GM21423 (cell line): ENCODE results near the gene IFNGR1.
A peak's percentile ranks its signal among the peaks of the same experiment; 100 is the strongest.
"Not testable (repeated sequence)": the region's sequence is repeated elsewhere in the genome, so short reads cannot be mapped to it uniquely, and the experiment has no call there.

Source experiments
- ATAC-seq: cut with Tn5 transposase; IDR thresholded peaks from one replicate; pipeline ENCODE4 v1.9.1; 2021; ENCODE audit warnings: mild to moderate bottlenecking, moderate library complexity; ENCODE audit not compliant: unreplicated experiment

IFNGR1 gene

DNA sequence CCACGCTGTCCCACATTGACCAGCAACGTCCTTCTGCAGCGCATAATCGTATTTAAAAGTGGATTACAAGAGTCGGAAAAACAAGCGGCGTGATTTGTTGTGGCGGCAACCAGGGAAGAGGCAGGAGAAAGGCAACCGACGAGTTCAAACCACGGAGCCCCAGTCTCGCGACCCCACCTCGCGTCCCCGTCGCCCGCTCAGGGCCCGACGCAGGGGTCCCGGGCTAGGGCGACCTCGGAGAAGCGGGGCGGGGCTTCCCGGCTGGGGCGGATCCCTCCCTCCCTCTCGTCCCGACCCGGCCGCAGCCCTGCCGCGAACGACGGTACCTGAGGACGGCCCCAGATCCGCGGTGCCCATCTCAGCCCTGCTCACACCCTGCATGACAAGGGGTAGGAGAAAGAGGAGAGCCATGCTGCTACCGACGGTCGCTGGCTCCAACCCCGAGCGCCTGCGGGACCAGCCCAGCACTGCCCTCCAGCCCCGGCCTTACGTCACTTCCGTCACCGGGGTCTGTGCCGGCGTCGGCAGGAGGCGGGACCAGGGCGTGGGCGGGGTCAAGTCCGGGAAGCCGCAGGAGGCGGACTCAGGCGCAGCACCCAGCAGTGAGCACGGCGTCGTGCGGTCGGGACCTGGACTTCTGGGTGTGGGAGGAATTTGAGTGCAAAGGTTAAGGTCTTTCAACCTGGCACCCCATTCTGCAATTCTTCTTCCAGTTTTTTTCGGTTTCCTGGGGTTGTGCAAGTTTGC, at the start of gene IFNGR1:
IFNGR1 (minus strand) TSS at position 469 of the 747 bp plus-strand sequence; CDS start at position 411, 58 bp downstream.
- peak; percentile 93 for ATAC-seq

DNA sequence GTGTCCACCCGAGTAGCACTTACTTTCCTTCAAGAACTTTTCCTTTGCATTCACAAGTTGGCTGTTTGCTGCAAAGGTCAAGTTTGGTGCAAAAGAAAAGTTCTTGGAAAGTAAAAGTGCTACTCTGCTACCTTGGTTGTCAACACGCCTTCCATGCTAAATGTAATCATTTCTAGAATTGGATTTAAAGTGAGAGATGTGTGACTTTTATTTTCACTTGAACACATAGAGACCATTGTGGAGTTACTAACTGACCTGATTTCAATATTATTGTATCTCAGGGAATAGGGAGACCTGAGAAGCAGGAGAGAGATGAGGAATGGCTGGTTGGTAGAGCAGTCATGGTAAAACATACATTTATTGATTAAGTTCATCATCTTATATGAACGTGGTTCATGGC, 49.7 kb upstream of the IFNGR1 start:
- ATAC-seq, result no peak

DNA sequence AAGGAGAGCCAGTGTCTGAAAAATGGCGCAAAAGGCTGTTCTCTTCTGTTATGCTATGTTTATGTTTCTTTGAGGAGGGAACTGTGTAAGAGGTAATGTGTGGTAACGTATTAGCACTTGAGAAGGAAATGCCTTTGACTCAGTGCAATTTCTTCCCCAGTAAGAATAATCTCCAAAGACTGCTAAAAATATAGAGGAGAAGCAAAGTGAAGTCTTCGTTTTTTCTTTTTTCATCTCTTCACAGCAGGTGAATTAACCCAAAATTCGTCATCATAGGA, 47.1 kb upstream of the IFNGR1 start:
- no peak for ATAC-seq

DNA sequence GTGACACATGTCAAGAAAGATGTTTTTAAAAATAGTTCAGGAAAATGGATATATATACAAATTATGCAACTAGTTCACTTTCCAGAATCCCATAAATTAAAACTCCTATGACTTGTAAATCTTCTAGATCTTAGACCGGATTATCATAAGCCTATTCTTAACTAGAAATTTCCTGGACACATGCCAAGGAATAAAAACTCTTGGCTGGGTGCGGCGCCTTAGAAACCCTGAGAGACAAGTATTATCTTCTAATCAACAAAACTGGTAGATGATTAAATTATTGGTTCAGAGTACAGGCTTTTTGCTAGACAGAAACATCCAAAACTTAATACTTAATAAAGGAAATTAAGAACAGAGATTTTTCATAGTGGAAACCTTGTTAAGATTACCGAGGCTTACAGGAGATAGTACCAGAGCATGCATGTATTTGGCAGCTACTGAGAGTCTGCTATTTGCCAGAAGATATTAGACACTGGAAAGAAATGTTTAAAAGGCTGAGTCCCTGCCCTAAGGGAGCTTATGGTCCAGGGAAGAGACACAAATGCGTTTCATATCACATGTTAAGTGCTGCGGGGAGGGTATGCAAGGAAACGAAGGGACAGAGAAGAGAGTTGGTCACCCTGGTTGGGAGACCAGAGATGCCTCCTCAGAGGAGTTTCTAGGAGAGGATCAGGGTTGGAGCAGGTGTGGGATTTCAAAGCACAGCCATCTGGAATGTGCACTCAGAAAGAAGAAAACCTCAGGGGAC, 46.5 kb upstream of the IFNGR1 start:
- no peak for ATAC-seq

DNA sequence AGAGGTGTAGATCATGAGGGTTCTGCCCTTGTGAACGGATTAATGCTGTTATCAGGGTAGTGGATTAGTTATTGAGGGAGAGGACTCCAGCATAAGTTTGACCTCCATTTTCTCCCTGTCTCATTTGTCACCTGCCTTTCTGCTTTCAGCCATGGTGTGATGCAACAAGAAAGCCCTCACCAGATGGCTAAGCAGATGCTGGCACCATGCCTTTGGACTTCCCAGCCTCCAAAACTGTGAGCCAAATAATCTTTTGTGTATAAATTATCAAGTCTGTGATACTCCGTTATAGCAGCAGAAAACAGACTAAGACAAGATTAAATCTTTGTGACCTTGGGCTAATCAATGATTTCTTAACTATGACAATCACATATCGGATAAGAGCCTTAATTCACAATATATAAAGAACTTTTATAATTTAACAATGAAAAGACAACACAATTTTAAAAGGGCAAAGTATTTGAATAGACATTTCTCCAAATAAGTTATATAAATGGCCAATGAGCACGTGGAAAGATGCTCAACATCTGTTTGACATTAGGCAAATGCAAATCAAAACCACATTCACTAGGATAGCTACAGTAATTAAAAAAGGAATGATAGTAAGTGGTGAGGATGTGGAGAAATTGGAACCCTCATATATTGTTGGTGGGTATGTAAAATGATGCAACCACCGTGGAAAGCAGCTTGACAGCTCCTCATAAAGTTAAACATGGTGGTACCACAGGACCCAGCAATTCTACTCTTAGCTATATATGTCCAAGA, 45.3 kb upstream of the IFNGR1 start:
- no peak for ATAC-seq

DNA sequence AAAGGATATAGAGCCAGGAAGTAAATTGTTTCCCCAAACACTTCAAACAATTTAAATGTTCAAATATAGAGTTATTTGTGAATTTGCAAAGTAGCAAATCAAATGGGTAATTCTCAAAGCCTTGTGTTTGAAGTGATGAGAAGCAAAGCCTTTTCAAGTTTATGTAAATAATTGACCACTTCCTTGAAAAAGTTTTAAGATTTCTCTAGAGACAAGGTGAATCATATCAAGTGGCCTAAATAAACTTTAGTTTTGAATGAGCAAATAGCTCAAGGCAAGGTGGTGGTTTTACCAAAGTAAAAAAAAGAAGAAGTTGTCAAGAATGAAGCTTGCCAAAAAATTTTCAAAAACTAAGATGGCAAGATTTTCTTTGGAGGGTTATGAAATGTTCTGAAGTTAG, 42.6 kb upstream of the IFNGR1 start:
- peak; percentile 69 for ATAC-seq

DNA sequence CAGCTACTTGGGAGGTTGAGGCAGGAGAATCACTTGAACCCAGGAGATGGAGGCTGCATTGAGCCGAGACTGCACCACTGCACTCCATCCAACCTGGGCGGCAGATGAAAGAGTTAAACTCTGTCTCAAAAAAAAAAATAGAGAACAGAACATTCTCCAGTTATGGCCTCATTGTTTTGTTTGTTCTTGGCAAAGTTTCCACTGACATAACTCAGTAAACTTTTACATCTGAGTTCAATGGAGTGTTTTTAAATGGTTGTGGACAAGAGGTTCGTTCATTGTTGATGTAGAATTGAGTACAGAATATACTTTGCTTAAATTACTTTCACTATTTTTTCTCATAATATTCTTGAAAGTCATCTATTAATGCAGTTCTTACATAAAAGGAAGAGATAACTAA, 42.2 kb upstream of the IFNGR1 start:
- no peak for ATAC-seq

DNA sequence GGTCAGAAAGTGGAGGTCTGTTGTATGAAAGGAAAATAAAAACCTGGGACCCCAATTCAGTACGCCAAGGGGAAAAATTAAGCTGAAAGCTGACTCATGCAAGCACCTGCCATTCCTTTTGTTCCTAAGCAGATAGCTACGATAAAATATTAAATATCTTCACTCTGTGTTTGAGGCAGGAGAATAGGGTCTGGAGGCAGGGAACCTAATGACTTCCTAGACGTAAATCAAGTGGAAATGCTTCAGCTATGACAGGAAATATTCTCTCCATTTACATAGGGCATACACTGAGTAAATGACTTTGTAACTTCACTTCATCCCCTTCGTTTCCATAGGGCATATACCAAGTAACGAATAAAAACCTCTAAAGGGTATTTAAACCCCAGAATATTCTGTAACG, 41.0 kb upstream of the IFNGR1 start:
- no peak for ATAC-seq

DNA sequence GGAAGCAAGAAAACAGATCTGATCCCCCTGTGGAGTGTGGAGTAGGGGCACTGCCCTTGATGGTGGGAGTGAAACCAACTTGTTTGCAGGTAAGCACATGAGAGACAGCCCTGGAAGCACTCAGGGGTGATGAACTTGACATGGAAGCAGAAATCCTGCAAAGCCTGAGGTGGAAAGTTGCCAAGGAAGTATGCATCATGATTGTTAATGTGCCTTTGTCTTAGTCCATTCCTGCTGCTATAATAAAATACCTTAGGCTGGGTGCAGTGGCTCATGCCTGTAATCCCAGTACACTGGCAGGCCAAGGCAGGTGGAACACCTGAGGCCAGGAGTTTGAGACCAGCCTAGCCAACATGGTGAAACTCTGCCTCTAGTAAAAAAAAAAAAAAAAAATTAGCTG, 40.2 kb upstream of the IFNGR1 start:
- no peak for ATAC-seq

DNA sequence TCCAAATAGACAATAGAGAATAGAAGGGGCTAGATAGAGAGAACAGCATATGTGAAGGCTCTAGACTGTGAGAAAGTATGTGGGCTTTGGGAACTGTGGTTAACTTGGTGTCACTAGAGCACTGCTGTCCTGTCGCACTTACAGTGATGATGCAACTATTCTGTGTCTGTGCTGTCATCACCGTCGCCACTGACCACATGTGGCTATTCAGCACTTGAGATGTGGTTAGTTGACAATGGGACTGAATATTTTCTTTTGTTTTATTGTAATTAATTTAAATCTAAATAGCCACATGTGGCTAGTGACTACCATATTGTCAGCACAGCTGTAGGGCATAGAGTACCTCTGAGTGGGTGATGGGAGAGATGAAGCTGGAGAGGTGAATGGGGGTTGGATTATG, 39.0 kb upstream of the IFNGR1 start:
- ATAC-seq, result peak; percentile 48

DNA sequence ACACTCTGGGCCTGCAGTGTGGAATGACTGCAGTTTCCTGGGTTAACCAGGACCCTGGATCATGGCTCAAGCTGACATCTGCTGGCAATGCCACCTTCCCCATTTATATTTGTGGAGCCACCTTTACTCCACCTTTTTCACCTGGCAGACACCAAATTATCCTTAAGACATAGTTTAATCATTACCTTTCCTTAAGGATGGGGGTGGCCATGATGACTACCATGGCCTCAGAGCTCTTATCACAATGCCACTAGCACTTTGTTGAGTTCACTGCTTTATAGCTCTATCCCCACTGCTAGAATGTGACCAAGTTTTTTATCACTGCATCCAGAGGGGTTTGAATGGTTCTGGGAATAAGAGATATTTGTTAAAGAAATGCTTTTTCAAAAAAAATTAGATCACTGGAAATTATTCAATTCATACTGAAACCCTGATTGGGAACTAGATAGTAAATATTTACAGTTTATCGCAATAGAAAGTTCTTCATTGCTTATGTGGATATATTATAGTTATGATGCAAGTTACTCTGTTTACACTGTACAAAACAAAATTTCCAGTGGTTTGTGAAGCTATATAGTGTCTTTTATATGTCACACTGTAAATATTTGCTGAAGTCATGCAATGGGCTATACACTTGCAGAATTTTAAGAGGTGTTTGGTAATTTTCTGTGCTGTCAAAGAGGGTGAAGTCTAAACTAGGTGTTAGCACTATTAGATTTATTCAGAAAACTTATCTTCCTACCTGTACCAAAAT, 37.3 kb upstream of the IFNGR1 start:
- ATAC-seq, result no peak

DNA sequence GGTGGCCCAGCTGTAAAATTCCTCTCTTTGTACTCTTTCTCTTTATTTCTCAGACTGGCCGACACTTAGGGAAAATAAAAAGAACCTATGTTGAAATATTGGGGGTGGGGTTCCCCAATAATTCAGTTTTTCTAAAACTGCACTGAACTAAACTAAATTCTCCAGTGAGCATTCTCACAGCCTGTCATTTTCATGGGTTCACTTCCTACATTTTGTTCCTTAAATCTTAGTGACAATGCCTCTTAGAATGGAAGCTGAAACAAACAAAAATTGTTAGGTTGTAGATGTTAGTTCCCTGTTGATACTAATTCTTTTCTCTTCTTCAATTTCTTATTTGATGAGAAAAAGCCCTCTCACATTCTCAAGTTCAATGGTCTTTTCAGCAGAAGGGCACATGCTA, 35.8 kb upstream of the IFNGR1 start:
- ATAC-seq, result no peak

DNA sequence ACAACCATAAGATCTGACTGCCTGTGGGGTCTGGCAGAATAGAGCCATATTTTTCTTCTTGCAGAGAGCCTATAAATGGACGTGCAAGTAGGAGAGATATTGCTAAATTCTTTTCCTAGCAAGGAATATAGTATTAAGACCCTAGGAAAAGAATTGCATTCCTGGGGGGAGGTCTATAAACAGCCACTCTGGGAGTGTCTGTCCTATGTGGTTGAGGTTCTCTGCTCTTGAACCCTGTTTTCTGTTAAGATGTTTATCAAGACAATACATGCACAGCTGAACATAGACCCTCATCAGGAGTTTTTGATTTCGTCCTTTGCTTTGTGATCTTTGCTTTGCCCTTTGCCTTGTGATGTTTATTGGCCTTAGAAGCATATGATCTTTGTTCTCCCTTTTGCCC, 35.2 kb upstream of the IFNGR1 start:
- not testable (repeated sequence) for ATAC-seq

DNA sequence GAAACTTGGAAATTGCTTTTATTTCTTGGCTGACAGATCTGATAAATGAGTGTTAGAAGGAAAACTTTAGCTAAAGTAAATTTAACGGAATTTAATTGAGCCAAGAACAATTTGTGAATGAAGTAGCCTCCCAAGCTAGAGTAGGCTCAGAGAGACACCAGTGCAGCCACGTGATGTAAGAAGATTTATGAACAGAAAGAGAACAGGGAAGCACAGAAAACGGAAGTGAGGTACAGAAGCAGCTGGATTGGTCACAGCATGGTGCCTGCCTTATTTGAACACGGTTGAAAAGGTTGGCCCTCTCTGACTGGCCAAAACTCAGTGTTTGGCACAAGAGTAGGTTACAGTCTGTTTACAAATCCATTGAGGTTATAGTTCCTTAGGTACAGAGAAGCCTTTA, 29.5 kb upstream of the IFNGR1 start:
- ATAC-seq, result no peak

DNA sequence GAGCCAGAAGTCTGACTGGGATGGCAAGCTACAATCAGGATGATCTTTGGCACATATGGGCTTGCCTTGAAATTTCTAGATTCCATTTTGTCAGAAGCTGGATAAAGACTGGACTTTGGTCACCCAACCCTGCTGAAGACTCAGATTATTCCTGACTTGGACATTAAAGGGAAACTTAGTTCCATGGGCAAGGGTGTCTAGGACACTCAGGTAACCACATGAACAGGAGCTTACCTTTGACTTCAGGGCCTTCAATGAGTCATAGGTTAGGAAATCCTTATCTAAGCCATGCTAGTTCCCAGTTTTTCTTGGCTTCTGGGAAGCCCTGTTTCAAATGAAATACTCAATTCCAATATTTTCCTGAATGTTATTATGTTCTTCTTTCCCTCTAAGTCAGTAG, 28.5 kb upstream of the IFNGR1 start:
- no peak for ATAC-seq

DNA sequence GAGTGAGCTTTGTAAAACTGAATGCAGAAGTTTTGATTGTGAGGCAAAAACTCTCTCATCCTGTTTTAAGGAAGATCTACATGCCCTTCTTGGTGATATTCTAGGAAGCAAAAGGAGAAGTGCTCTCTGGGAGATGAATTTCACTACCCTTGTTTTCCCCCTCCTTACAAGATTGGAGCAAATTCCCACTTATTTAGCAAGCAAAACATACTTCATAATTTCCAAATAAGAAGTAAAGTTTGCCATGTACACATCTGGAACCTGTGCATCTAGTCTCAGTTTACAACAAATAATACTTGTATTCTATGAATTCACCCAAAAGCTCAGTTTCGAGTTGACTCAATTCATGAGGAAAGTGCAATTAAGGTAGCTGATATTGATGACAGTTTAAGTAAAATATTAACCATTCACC, 27.6 kb upstream of the IFNGR1 start:
- no peak for ATAC-seq

DNA sequence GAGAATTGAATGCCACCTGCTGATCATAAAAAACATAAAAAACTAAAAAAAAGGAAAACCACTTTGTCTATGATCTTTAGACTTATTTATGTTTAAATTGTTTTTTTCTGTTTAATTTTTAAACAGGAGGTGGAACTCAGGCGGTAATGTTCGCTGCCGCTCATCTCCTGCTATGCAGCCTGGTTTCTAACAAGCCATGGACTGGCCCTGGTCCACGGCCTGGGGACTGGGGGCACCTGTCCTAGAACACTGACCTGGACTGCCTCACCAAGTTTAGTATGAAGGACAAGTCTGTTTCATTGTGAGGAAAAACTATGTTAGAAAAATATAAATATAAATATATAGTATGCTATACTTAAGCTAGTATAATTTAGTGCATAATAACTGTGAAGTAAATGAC, 27.0 kb upstream of the IFNGR1 start:
- no peak for ATAC-seq

DNA sequence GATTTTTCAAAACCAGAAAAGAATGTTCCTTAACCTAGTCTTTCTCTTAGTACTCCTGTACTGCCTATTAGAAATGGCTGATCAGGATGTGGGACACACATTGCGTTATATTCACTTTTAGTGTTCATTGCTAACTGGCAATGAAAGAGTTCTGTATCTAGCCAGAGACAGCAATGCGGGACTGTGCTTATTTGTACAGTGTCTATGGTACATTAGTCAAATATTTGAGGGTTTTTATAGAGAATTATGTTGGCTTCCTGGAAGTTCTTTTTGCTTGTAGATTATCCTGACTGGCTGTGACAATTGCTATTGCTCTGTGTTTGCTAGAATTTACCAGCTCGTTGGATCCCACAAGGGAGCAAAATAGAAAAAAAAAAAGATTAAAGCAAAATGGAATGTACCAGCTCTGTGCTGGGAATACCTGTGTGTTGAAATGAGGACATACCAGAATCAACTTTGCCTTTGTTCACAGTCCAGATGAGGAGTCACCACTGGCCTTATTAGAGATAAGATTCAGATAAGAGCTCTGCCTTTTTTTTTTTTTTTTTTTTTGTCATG, 22.4 kb upstream of the IFNGR1 start:
- no peak for ATAC-seq

DNA sequence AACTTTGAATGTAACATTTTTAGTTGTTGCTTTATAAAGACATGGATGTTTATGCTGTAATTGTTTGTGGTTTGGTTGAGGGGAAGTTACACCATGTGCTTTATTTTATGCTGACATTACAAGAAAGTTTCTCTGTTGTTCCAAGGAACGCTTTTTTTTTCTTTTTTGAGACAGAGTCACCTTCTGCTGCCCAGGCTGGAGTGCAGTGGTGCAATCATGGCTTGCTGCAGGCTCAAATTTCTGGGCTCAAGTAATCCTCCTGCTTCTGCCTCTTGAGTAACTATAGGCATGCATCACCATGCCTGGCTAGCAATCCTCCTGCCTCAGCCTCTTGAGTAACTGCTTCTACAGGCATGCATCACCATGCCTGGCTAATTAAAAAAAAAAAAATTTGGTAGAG, 21.0 kb upstream of the IFNGR1 start:
- no peak for ATAC-seq

DNA sequence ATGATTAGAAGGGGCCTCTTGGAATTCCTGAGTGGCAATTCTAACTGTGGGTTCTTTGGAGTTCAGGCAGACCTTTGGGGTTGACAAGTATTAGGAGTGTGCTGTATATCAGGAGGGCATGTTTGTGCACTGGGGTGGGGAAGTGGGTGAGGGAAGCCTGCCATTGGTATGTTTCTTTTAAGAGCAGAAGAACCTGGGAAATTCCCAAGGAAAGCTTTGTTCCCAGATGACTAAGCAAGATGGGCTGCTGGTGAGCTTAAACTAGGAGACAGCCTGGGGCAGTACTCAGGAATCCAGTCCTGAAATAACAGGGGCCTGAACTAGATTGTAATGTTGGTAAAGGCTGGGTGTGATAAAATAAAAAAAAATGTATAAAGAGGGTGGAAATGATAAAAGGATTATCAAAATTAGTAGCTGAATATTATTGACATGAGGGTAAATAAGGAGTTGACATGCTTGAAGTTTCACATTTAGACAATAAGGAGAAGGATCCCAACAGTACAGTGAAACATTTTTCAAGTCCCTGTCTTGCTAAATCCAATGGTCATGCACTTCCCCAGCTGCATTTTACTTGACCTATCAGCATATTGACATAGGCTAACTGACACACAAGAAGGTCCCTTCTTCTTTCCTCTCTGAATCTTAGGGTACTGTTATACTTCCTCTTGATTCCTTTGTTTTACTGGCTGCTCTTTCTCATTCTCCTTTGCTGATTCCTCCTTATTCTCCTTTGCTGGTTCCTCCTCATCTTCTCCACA, 18.4 kb upstream of the IFNGR1 start:
- no peak for ATAC-seq
